Measurements from ENCODE around the gene DYNLT5. TPM values are rescaled to one million over a fixed set of nuclear protein-coding genes. Genes with fewer than 3 reads are reported as not detected.
"Not testable (repeated sequence)": the region's sequence is repeated elsewhere in the genome, so short reads cannot be mapped to it uniquely, and the experiment has no call there.

DYNLT5 gene
- total and polyA plus RNA-seq, 12 donors, result 0.21 to 2.6 (median 0.50) TPM; not detected in 3

DNA sequence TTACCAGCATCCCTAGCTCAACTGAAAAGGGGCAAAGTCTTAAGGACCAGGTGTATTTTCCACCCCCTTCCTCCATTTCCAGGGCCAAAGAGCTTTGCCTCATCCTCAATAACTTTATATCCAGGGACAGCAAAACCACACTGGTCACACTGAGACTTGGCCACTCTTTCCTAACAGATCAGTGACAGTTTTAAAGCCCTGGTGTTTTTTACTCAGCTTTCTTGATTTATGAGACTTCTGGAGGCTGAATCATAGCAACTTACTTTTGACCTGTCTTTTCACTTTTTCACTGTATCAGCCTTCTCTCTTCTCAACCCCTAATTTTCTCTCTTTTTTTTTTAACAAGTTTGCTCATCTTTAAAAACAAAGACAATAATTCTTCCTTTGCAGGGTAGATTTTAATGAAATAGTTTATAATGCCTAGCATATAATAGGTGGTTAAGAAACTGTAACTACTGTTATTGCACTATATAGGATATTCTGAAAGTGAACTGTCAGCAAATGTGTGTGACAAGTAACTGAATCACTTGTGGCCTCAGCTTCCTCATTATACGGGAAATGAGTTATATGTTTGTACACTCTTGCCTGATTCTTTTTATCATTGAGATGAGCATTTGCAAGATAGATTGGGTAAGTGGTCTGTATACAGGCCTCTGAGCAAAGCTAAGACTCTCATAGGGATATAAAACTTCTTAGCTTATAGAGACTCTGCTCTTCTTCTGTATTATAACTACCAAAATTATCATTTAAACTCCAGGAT lies 19.7 kb upstream of the DYNLT5 start:
- intact Hi-C loops (cut with DNase I), result no loop called here
- Histone ChIP-seq H3K4me3 (no peak overlapping the region), H3K27me3 (no peaks in the 10 kb centered on the region), H3K9me3 (replicated peaks in 1 of 3) (no peaks in the 10 kb centered on the region), H3K36me3 (replicated peaks in 1 of 2) (no peaks in the 10 kb centered on the region), H3K4me1 (replicated peaks in 1 of 2) (no peaks in the 10 kb centered on the region), H3K27ac (no peak overlapping the region)
- 0 to 46% (median 1%) methylated on average over 1 of the region's 1 CpG for WGBS, 4 donors
- TF ChIP-seq POLR2A (IDR thresholded peaks at IDR 0.05), result no peak
- TF ChIP-seq, protein P1, sequence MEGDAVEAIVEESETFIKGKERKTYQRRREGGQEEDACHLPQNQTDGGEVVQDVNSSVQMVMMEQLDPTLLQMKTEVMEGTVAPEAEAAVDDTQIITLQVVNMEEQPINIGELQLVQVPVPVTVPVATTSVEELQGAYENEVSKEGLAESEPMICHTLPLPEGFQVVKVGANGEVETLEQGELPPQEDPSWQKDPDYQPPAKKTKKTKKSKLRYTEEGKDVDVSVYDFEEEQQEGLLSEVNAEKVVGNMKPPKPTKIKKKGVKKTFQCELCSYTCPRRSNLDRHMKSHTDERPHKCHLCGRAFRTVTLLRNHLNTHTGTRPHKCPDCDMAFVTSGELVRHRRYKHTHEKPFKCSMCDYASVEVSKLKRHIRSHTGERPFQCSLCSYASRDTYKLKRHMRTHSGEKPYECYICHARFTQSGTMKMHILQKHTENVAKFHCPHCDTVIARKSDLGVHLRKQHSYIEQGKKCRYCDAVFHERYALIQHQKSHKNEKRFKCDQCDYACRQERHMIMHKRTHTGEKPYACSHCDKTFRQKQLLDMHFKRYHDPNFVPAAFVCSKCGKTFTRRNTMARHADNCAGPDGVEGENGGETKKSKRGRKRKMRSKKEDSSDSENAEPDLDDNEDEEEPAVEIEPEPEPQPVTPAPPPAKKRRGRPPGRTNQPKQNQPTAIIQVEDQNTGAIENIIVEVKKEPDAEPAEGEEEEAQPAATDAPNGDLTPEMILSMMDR (IDR thresholded peaks at IDR 0.05), result no peak
- DNase-seq, result no peak

DNA sequence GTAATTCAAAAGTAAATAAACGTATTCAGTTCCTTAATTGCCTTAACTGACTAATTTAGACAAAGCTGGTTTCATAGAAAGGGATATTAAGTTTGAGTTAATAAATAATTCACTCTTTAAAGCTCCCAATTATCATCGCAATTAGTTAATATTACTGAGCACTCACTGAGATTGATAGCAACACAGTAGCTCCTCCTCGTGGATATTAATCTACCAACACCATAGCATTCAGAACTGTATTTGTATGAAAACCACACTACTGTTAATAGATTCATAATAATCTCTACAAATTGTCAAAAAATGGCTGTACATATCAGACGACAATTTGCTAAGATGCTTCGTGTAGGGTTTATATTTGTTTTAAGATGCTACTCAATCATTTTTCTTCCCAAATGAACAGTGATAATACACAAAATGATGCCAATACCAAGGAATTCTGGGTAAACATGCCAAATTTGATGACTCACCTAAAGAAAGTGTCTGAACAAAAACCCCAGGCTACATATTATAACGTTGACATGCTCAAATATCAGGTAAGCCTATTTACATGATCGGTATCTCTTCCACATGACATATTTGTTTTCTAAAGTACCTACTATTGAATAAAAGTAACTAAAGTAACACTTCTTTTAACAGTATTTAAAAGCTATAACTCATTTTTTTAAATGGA lies 18.8 kb upstream of the DYNLT5 start:
- 68 to 75% (median 70%) methylated on average over 7 of the region's 7 CpGs for WGBS, 4 donors
- intact Hi-C loops (cut with DNase I), result no loop called here
- H3K27ac ChIP-seq, result no peak overlapping the region

DNA sequence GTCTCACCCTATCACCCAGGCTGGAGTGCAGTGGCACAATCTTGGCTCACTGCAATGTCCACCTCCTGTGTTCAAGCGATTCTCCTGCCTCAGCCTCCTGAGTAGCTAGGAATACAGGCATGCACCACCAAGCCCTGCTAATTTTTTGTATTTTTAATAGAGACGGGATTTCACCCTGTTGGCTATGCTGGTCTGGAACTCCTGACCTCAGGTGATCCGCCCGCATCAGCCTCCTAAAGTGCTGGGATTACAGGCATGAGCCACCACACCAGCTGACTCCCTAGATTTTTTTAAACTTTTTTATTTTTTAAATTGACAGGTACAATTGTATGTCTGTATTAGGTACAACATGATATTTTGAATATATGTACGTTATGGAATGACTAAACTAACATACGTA lies 17.7 kb upstream of the DYNLT5 start:
- intact Hi-C loops (cut with DNase I); H3K36me3 ChIP-seq (replicated peaks in 1 of 2): not testable (repeated sequence)
- WGBS, 4 donors, result 56 to 71% (median 69%) methylated on average over 6 of the region's 6 CpGs

More for the DNA sequence above, 18.8 kb upstream of the DYNLT5 start:
- H3K36me3 ChIP-seq (replicated peaks in 1 of 2), result no peaks in the 10 kb centered on the region
- H3K27me3 ChIP-seq, result no peaks in the 10 kb centered on the region
- TF ChIP-seq, protein P1 (IDR thresholded peaks at IDR 0.05), result no peak
- TF ChIP-seq POLR2A (IDR thresholded peaks at IDR 0.05), result no peak
- no peaks in the 10 kb centered on the region for H3K9me3 ChIP-seq (replicated peaks in 1 of 3)
- no peaks in the 10 kb centered on the region for H3K4me1 ChIP-seq (replicated peaks in 1 of 2)
- DNase-seq, result no peak
- H3K4me3 ChIP-seq, result no peak overlapping the region

DNA sequence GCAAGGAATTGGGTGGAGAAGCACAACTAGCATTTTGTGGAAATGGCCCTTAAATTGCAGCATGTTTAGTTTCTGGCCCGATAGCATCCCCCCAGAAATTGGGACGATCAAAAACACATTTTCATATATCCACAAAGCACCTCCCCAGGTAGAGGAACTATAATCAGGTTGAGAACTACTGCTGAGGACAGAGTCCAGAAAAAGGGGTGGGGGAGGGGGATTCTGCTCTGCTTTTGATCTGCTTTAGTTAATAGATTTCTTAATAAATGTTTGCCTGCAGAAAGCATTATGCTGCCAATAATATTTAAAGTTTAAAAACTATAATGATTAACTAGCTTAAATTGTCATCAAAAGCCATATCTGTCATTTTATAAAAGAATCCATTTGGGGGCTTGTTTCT lies 14.4 kb upstream of the DYNLT5 start:
- 49 to 86% (median 77%) methylated on average over 2 of the region's 2 CpGs for WGBS, 4 donors
- no peaks in the 10 kb centered on the region for H3K27me3 ChIP-seq
- no peaks in the 10 kb centered on the region for H3K9me3 ChIP-seq (replicated peaks in 1 of 3)
- no peak overlapping the region for H3K4me3 ChIP-seq
- H3K4me1 ChIP-seq (replicated peaks in 1 of 2), result no peaks in the 10 kb centered on the region
- intact Hi-C loops (cut with DNase I), result no loop called here
- TF ChIP-seq, protein P1 (IDR thresholded peaks at IDR 0.05), result no peak
- TF ChIP-seq POLR2A (IDR thresholded peaks at IDR 0.05), result no peak
- no peak overlapping the region for H3K27ac ChIP-seq
- no peak for DNase-seq
- H3K36me3 ChIP-seq (replicated peaks in 1 of 2), result no peaks in the 10 kb centered on the region

More for the DNA sequence above, 17.7 kb upstream of the DYNLT5 start:
- DNase-seq; H3K9me3 ChIP-seq (replicated peaks in 1 of 3); H3K4me3 ChIP-seq; H3K27ac ChIP-seq; H3K4me1 ChIP-seq (replicated peaks in 1 of 2); H3K27me3 ChIP-seq: not testable (repeated sequence)
